HG03135 (cell line): ENCODE results near the gene AFF3.
"Not testable (repeated sequence)": the region's sequence is repeated elsewhere in the genome, so short reads cannot be mapped to it uniquely, and the experiment has no call there.

Experiments used
- ATAC-seq: cut with Tn5 transposase; IDR thresholded peaks from one replicate; pipeline ENCODE4 v1.9.1; 2021; ENCODE audit warnings: mild to moderate bottlenecking, moderate library complexity; ENCODE audit not compliant: unreplicated experiment

The AFF3 gene

DNA sequence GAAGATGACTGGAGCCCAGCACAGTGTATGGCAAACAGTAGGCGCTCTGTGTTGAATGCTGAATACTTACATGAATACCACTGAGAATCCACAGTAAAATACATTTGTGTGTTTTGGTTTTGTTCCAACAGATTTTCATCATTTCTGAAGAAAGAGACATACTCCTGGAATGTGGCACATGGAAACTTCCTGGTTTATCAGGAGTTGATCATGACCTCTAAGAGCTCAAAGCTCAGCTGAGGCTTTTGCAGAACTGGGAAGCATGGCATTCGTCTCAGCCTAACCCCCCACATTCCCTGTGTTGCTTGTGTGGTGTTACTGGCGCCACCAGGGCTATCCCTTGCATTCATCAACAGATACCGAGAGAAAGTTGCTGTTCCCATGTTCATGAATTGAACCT is 335.6 kb downstream of the AFF3 start:
- ATAC-seq, result no peak

DNA sequence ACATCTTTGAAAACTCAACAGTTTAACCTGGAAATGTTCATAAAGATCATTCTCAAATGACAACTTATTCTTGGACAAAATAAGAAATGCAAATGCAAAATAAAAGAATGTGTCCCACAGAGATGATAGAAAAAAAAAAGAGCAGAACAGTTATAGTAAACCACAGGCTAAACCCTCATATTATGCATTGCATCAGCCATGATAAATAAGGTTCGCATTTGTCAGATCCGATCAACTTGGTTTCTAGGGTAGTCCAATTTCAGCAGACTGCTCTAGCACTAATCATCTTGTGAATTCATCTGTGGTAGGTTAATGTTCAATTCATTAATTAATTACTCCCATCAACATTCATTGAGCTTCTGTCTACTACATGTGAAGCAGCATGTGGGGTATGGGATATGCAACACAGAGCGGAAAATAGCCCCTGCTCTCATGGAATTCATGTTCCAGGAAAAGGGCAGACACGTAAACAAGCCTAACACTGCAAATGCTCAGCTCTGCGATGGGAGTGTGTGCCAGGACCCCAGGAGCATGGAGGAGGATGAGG is 336.4 kb downstream of the AFF3 start:
- no peak for ATAC-seq

GRCh38 chr2:99803846-99804245 is 338.5 kb downstream of the AFF3 start:
- no peak for ATAC-seq

- ATAC-seq, result no peak
Observed at GRCh38 chr2:99802734-99803133, 339.7 kb downstream of the AFF3 start.

DNA sequence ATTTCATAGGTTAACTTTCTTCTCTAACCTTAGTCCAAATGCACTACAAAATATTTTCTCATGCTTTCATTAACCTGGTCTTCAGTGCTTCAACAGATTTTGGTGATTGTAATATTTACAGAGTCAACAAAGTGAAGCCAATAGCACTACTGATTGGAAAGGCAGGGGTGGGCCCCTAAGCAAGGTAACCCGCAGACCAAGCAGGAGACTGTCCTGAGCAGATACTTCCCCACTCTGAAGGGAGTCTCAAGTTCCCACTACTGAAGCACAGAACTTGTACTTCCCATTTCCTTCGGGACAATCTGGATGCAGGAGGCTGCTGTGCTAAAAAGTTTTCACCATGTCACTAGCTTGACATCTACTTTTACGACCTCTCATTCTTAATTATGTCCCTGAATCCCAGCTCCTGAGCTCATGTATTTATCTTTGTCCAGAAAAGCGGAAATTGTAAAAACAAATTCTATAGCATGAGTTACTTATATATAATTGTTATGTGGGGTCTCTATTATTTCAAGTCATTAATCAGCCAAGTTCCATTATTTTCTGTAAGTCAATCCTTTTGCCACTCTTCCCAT is 341.0 kb downstream of the AFF3 start:
- ATAC-seq, result no peak

DNA sequence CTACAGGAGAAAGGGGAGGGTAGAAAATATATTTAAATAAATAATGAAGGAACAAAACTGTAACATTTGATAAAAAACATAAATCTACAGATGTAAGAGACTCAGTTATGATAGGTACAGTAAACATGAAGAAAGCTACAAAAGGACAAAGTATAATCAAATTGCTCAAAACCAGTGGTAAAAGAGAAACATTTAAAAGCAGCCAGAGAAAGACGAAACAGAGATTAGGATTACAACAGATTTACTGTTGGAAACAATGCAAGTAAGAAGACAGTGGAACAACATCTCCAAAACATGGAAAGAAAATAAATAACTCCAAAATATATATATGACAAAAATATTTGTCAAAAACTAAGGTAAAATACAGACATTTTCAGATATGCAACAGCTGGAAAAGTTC is 344.9 kb downstream of the AFF3 start:
- no peak for ATAC-seq

DNA sequence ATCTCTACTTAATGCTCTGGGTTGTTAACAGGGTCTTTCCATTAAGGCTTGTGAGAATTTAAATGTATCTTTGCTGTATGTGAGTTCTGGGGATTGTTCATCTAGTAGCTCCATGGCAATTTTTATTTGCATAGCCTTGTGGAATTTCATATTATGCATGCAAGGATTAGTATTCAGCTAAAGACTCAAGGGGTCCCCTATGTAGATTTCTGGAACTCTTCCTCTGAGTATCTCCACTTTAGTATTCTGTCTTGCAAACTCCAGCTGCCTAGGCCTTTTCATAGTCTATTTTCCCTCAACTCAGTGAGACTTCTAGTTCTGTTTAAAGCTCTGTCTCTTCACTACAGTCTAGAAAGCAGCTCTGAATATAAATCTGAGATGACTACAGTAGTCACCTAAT is 348.0 kb downstream of the AFF3 start:
- no peak for ATAC-seq

DNA sequence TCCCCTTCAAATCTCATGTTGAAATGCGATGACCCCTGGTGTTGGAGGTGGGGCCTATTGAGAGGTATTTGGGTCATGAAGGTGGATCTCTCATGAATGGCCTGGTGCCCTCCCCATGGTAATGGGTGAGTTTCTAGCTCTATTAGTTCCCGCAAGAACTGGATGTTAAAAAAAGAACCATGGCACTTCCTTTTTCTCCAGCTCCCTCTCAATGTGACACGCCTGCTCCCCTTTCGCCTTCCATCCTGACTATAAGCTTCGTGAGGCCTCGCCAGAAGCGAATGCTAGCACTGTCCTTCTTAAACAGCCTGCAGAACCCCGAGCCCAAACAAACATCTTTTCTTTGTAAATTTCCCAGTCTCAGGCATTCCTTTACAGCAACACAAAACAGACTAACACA is 349.4 kb downstream of the AFF3 start:
- ATAC-seq, result no peak

DNA sequence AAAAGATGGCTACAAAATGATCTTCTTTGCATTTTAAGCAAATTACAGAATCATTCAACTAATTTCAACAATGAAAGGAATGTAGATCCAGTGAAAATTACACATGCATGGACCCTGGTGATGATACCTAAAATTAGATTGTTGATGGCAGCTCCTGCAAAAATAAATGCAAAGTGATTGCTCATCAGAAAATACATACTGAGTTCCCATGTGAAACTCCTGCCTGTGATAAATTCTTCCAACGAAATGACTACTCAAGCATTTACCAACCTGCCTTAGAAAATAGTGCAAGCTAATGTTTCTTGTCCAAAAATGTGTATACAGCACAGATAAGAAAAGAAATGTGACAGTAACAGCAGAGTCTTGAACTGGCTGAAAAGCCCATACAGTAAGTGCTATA is 352.5 kb downstream of the AFF3 start:
- no peak for ATAC-seq

GRCh38 chr2:99787769-99788382 is 354.5 kb downstream of the AFF3 start:
- no peak for ATAC-seq

- no peak for ATAC-seq
Observed at GRCh38 chr2:99786636-99787390, 355.6 kb downstream of the AFF3 start.

- no peak for ATAC-seq
Observed at GRCh38 chr2:99784946-99785345, 357.4 kb downstream of the AFF3 start.

DNA sequence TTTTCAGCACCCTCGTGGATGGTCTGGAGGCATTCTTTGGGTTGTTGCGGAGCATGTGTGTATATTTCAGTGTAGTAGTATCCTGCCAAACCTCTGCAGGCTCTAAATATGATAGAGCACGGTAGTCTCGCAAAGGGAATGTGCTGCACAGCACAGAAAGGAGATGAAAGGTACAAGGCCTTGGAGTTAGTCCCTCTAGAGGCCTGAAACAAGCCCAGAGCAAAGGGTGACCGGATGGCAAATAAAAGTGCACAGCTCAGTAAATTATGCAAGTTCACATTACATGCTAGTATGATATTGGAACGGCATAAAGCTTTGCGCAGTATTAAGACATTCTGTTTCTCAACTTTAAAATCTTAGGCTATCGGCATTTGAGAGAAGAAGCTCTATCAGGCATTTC is 358.1 kb downstream of the AFF3 start:
- ATAC-seq, result no peak

- ATAC-seq, result no peak
Observed at GRCh38 chr2:99780276-99780675, 362.1 kb downstream of the AFF3 start.

- no peak for ATAC-seq
Observed at GRCh38 chr2:99779276-99779675, 363.1 kb downstream of the AFF3 start.

DNA sequence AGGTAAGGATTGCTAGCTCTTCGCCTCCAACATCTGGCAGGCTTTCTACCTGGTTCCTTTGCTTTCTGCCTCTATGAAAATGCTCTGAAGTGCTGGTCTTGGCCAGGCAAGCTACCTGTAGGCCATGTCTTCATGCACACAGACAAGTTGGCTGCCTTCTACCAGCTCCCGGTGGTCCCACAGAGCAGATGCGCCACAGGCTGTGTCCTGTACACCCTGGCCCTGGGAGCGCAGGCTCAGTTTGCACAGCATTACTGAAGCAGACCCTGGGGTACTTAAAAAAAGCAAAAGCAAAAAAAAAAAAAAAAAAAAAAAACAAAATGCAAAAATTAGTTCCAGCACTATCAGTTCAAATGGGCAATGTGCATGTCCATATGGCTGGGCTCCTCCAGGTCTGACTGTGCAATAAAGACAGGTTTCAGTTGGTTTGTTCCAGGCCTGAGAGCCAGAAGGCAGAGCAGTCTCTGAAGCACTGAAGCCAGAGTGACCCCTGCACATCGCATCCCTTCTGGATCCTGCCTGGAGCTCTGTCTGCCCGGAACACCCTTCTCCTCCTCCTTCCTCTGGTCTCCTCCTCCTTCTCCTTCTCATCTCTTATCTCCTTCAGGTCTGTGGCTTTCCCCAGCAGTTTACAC is 364.6 kb downstream of the AFF3 start:
- ATAC-seq, result no peak

- no peak for ATAC-seq
Observed at GRCh38 chr2:99776906-99777646, 365.3 kb downstream of the AFF3 start.

DNA sequence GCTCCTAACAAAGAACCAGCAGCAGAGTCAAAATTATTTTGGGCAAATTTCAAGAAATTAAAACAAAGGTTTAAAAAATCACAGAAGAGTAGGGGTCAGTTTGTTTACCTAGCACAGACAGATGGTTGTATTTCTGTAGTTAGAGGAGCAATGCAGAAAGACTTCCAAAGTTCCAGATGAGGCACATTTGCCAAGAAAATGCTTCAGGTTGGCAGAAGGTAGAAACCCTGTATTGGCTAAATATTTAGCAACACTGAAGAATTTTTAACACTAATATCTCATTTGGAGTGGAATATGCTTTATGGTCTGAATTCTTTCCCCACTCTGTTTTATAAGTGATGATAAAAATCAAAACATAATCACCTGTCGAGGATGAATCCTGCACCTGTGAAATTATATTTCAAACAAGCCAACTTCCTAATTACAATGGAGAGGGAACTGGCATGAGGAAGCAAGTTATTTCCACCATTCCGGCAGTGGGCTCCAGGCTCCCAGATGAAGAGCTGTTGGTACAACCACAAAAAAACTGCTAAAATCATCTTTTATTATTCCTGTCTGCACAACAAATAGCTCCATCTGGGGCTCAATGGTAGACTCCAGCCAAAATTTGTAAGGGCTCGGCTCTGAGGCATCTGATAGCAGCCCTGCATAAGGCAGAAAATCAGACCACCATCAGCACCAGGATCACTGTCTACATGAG is 366.0 kb downstream of the AFF3 start:
- ATAC-seq, result no peak

GRCh38 chr2:99775585-99775984 is 366.8 kb downstream of the AFF3 start:
- no peak for ATAC-seq

DNA sequence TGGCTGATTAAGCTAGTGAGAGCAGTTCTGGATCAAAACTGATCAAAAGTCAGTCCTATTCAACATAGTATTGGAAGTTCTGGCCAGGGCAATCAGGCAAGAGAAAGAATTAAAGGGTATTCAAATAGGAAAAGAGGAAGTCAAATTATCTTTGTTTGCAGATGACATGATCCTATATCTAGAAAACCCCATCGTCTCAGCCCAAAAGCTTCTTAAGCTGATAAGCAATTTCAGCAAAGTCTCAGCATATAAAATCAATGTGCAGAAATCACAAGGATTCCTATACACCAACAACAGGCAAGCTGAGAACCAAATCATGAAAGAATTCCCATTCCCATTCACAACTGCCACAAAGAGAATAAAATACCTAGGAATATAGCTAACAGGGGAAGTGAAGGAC is 368.7 kb downstream of the AFF3 start:
- not testable (repeated sequence) for ATAC-seq
